GM12891 (cell line): ENCODE measurements around the gene ESPNL. TPM values are rescaled to one million over a fixed set of nuclear protein-coding genes. Genes with fewer than 3 reads are reported as not detected.
A peak's percentile ranks its signal among the peaks of the same experiment; 100 is the strongest.
"Not testable (repeated sequence)": the region's sequence is repeated elsewhere in the genome, so short reads cannot be mapped to it uniquely, and the experiment has no call there.

Experiments used
- DNase-seq: peaks from one replicate; pipeline ENCODE4 v3.0.0; 2011; ENCODE audit warnings: low spot score; ENCODE audit not compliant: insufficient read length
- FAIRE-seq: peaks from 2 replicates; lab custom pipeline; 2011; peaks lifted over from hg19 to GRCh38; lab: Jason Lieb, UNC
- PAX5 ChIP-seq: IDR thresholded peaks from 2 replicates; pipeline ENCODE4 v1.6.1; 2011; ENCODE audit warnings: low read length, moderate library complexity, mild to moderate bottlenecking; ENCODE audit not compliant: insufficient read depth, severe bottlenecking
- POLR2A ChIP-seq: IDR thresholded peaks from 2 replicates; pipeline ENCODE4 v1.6.1; 2011; ENCODE audit warnings: low read depth, low read length, control low read depth
- POLR2AphosphoS5 ChIP-seq: IDR thresholded peaks from 2 replicates; pipeline ENCODE4 v1.6.1; 2011; ENCODE audit warnings: low read depth, low read length, control low read depth
- POU2F2 ChIP-seq: IDR thresholded peaks from 2 replicates; pipeline ENCODE4 v1.6.1; 2011; ENCODE audit warnings: low read depth, mild to moderate bottlenecking, control low read depth, low read length, moderate library complexity
- SPI1 ChIP-seq: IDR thresholded peaks from 2 replicates; pipeline ENCODE4 v1.6.1; 2011; ENCODE audit warnings: low read depth, low read length, control low read depth
- TAF1 ChIP-seq: IDR thresholded peaks from 2 replicates; pipeline ENCODE4 v1.6.1; 2011; ENCODE audit warnings: low read depth, low read length, control low read depth
- polyA plus RNA-seq: library from polyadenylated mRNA; unstranded; fragments of >200 nt; gene quantifications from one replicate; pipeline ENCODE4 v1.2.1, GENCODE V29; 2012; ENCODE audit warnings: low read depth, missing spikeins, inconsistent platforms; ENCODE audit not compliant: missing spikeins

ESPNL gene, protein sequence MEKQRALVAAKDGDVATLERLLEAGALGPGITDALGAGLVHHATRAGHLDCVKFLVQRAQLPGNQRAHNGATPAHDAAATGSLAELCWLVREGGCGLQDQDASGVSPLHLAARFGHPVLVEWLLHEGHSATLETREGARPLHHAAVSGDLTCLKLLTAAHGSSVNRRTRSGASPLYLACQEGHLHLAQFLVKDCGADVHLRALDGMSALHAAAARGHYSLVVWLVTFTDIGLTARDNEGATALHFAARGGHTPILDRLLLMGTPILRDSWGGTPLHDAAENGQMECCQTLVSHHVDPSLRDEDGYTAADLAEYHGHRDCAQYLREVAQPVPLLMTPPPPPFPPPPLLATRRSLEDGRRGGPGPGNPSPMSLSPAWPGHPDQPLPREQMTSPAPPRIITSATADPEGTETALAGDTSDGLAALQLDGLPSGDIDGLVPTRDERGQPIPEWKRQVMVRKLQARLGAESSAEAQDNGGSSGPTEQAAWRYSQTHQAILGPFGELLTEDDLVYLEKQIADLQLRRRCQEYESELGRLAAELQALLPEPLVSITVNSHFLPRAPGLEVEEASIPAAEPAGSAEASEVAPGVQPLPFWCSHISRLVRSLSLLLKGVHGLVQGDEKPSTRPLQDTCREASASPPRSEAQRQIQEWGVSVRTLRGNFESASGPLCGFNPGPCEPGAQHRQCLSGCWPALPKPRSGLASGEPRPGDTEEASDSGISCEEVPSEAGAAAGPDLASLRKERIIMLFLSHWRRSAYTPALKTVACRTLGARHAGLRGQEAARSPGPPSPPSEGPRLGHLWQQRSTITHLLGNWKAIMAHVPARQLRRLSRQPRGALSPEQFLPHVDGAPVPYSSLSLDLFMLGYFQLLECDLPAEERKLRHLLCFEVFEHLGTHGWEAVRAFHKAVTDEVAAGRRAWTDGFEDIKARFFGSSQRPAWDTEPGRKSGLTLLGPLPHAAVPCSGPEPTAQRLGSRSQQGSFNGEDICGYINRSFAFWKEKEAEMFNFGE
- polyA plus RNA-seq: 1.2 TPM

DNA sequence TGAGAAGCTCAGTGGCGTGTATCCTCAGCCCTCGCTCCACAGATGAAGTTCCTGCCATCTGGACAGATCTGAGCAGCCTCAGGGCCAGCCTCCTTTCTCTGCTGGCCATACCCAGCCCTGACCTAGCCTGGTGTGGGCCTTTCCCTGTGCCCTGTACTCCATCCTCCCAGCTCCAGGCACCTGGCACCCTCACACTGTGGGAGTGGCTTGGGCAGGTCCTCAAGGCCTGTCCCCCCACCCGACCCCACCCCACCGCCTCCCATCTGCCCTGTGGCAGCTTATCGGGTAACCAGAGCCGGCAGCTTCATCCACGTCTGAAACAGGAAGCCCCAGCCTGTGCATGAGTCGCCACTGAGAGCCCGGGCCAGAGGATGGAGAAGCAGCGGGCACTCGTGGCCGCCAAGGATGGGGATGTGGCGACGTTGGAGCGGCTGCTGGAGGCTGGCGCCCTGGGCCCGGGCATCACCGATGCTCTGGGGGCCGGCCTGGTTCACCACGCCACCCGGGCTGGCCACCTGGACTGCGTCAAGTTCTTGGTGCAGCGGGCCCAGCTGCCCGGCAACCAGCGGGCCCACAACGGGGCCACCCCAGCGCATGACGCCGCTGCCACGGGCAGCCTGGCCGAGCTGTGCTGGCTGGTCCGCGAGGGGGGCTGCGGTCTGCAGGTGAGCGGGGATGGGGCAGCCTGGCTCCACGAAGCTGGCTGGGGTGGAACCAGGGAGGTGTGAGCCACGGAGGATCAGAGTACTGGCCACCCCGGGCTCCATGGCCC is at the start of gene ESPNL:
Gene ESPNL, plus strand, starts transcription at position 292 of the 772 bp plus-strand sequence. Its CDS starts 80 bp downstream, at position 372.
- no peak for DNase-seq
- TF ChIP-seq POLR2AphosphoS5: no peak
- TF ChIP-seq PAX5: no peak
- TF ChIP-seq POU2F2: no peak
- no peak for TF ChIP-seq SPI1
- TF ChIP-seq POLR2A: no peak
- TF ChIP-seq TAF1: no peak
- no peak for FAIRE-seq

DNA sequence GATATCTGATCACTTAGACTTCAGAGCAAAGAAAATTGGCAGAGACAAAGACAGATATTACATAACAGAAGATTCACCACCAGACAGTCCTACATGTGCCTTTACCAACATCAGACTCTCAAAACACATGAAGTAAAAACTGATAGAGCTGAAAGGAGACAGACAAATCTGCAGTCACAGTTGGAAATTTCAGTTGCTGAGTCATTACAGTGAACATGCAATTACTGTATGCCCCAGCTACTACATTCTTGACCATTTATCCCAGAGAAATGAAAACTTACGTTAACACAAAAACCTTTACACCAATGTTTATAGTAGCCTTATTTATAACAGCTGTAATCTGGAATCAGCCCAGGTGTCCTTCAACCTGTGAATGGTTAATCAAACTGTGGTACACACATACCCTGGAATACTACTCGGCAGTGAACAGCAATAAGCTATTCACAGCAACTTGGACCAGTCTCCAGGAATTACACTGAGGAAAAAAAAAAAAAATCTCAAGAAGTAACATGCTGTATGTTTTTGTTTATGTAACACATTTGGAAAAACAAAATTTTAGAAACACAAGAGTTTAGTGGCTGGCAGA is 46.9 kb upstream of the ESPNL start:
- DNase-seq: no peak
- no peak for FAIRE-seq

DNA sequence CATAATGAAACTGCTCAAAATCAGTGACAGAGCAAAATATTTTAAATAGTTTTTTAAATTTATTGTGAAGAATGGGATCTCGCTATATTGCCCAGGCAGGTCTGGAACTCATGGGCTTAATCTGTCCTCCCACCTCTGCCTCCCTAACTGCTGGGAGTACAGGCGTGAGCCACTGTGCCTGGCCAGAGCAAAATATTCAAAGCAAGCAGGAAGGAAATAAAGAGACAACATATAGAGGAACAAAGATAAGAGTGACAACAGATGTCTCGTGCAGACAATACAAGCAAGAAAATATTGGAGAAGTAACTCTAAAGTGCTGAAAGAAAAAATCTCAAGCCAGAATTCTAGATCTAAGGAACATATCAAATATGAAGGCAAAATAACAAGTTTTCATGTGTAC is 44.3 kb upstream of the ESPNL start:
- no peak for TF ChIP-seq POLR2AphosphoS5
- TF ChIP-seq POLR2A: no peak
- no peak for TF ChIP-seq SPI1
- no peak for TF ChIP-seq TAF1
- TF ChIP-seq PAX5: no peak
- no peak for TF ChIP-seq POU2F2
- FAIRE-seq (no peak), DNase-seq (no peak)

More for the DNA sequence above, 46.9 kb upstream of the ESPNL start:
- TF ChIP-seq PAX5: no peak
- no peak for TF ChIP-seq SPI1
- no peak for TF ChIP-seq TAF1
- TF ChIP-seq POLR2A: no peak
- no peak for TF ChIP-seq POLR2AphosphoS5
- TF ChIP-seq POU2F2: no peak

DNA sequence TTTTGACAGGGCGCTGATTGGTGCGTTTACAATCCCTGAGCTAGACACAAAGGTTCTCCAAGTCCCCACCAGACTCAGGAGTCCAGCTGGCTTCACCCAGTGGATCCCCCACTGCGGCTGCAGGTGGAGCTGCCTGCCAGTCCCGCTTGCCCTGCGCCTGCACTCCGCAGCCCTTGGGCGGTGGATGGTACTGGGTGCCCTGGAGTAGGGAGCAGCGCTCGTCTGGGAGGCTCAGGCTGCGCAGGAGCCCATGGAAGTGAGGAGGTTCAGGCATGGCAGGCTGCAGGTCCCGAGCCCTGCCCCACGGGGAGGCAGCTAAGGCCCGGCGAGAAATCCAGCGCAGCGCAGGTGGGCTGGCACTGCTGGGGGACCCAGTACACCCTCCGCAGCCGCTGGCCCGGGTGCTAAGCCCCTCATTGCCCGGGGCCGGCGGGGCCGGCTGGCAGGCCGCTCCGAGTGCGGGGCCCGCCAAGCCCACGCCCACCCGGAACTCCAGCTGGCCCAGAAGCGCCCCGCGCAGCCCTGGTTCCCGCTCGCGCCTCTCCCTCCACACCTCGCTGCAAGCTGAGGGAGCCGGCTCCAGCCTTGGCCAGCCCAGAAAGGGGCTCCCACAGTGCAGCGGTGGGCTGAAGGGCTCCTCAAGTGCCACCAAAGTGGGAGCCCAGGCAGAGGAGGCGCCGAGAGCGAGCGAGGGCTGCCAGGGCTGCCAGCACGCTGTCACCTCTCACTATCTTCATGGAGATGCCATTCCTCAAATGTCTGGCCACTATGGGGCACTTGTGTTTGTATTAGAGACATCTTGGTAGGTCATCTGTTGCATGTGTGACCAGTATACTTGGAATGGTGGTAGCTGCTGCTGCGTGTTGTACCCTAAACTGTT is 42.2 kb upstream of the ESPNL start:
- not testable (repeated sequence) for FAIRE-seq, DNase-seq

DNA sequence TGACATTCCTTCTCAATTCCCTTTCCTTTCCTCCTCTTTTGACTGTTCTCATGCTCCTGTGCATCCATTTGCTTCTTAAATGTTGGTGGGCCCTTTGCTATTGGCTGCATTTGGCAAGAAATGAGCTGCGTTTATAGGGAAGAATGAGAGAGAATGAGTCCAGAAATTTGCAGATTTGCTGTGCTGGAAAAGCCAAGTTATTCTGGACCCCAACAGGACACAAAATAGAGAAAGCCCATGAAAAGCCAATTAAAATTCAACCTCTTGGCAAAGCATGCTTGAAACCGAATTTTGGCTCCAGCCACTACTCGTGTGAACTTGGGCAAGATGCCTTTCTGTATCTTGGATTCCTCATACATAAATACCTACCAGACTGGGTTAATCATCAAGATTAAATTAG is 40.6 kb upstream of the ESPNL start:
- DNase-seq: no peak
- TF ChIP-seq POLR2A: no peak
- no peak for TF ChIP-seq POLR2AphosphoS5
- no peak for TF ChIP-seq SPI1
- no peak for TF ChIP-seq PAX5
- TF ChIP-seq TAF1: no peak
- TF ChIP-seq POU2F2: no peak
- FAIRE-seq: no peak

DNA sequence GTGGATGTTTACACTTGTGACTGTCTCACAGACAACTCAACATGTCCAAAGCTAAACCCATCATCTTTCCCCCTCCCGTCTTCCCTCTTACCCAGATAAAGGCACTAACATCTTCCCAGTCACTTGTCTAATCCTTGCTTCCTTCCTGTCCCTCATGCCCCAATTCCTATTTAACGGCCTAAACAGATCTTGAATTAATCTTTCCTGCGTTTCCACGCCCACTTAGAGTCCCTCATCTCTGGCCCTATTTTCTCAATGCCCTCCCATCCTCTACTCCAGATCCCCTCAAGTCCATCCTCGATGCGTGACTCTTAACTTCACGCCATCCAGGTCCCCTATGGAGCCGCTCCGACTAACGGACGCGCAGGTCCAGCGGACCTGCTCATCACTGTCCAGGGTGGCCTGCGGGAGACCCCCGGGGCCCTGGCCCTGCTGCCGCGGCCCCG is 40.0 kb upstream of the ESPNL start:
- no peak for DNase-seq
- TF ChIP-seq SPI1 (no peak), POU2F2 (no peak), TAF1 (no peak), POLR2AphosphoS5 (no peak), PAX5 (no peak), POLR2A (no peak)
- peak; percentile 38 for FAIRE-seq

DNA sequence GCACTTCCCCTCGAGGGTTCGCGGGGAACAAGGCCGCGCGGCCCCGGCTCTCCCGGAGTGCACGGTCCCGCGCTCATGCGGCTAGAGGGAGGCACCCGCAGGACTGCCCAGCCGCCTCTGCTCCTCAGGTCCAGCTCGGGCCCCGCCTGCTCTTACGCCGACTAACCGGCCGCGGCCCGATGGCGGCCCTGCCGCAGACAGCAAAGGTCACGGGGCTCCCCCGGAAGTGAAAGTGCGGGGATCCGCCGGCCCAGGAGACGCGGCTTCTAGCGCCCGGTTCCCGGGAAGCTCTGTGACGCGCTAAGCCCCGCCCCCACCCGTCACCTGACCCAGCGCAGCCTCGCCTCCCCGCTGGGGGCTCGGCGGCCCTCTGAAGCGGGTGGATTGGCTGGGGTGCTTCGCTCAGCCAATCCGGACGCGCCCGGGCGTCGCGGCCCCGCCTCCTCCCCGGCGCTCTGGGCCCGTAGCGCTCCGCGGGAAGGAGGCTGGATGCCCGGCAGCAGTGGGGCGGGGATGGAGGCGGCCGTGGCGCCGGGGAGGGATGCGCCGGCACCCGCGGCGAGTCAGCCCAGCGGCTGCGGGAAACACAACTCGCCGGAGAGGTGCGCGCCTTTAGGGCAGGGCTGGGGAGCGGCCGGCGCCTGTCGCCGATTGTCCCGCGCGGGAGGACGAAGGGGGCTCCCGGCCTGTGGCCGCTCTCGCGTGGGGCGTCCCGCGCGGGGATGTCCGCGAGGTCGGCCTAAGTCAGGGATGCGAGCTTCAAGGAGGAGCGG is 39.4 kb upstream of the ESPNL start, which contains the start of gene SCLY:
Gene SCLY, plus strand, starts transcription at position 460 of the 773 bp plus-strand sequence. Its CDS starts 54 bp downstream, at position 514.
- FAIRE-seq: peak; percentile 97
- DNase-seq: peak; percentile 99
- TF ChIP-seq POLR2AphosphoS5 (no peak), SPI1 (no peak), TAF1 (peak; percentile 55; the same call in 1 of the 2 replicates)
